SK-N-SH (cell line): ENCODE measurements around the gene AUTS2. TPM values are rescaled to one million over a fixed set of nuclear protein-coding genes. Genes with fewer than 3 reads are reported as not detected.

Experiments
- CTCF ChIA-PET: fragments of 300-600, 350-600 bp; formaldehyde crosslinking; extraction: SDS; loops from one replicate; lab custom pipeline; 2021; lab: Yijun Ruan, JAX
- POLR2A ChIA-PET: fragments of 350-600 bp; sonication (Branson Sonifier 250); formaldehyde crosslinking; extraction: SDS; loops from one replicate; lab custom pipeline; 2020; ENCODE audit warnings: antibody characterized with exemption, inconsistent platforms; lab: Yijun Ruan, JAX
- DNase-seq: peaks from one replicate; pipeline ENCODE4 v3.0.0; 2012
- H2AFZ ChIP-seq: fragments of 200-600 bp; sonication (generic); 2 replicates; pipeline ENCODE4 v1.8.1; 2016; ENCODE audit warnings: antibody characterized with exemption, mild to moderate bottlenecking, low read depth
- H3F3A ChIP-seq: fragments of 200-600 bp; sonication (generic); replicated peaks from 2 replicates; pipeline ENCODE3; 2016; ENCODE audit warnings: antibody characterized with exemption, mild to moderate bottlenecking; ENCODE audit not compliant: insufficient read depth
- H3K27ac ChIP-seq, 2 experiments: fragments of 200-500 bp in 1 of 2; fragments of 200-600 bp in 1 of 2; sonication (Bioruptor generic) in 1 of 2; sonication (generic), shearing (Covaris generic) in 1 of 2; 2 replicates each; pipeline versions ENCODE4 v1.5.1 to v1.6.1; 2014 to 2016; ENCODE audit warnings: low read depth in 2 of 2, inconsistent platforms in 1 of 2, low read length in 1 of 2, mild to moderate bottlenecking in 1 of 2, mixed read lengths in 1 of 2
- H3K27me3 ChIP-seq: fragments of 200-600 bp; sonication (generic), shearing (Covaris generic); 2 replicates; pipeline ENCODE4 v1.6.1; 2016; ENCODE audit warnings: mixed run types; ENCODE audit not compliant: insufficient read depth
- H3K36me3 ChIP-seq, 2 experiments: fragments of 200-500 bp in 1 of 2; fragments of 200-600 bp in 1 of 2; sonication (Bioruptor generic) in 1 of 2; sonication (generic) in 1 of 2; replicated peaks in 1 of 2; 2 replicates each; pipeline versions ENCODE3 to v1.5.1; 2014 to 2016; ENCODE audit warnings: low read length in 1 of 2, mild to moderate bottlenecking in 1 of 2; ENCODE audit not compliant: insufficient read depth in 2 of 2, control insufficient read depth in 1 of 2
- H3K4me1 ChIP-seq, 2 experiments: fragments of 200-500 bp in 1 of 2; fragments of 200-600 bp in 1 of 2; sonication (Bioruptor generic) in 1 of 2; sonication (generic), shearing (Covaris generic) in 1 of 2; 2 replicates each; pipeline versions ENCODE4 v1.5.1 to v1.6.1; 2014 to 2016; ENCODE audit warnings: low read depth in 1 of 2, low read length in 1 of 2, mixed run types in 1 of 2; ENCODE audit not compliant: insufficient read depth in 2 of 2, control insufficient read depth in 1 of 2
- H3K4me2 ChIP-seq: fragments of 200-600 bp; sonication (generic), shearing (Covaris generic); 2 replicates; pipeline ENCODE4 v1.6.1; 2017; ENCODE audit warnings: mixed run types
- H3K4me3 ChIP-seq, 2 experiments: fragments of 200-500 bp in 1 of 2; fragments of 200-600 bp in 1 of 2; sonication (Bioruptor generic) in 1 of 2; sonication (generic), shearing (Covaris generic) in 1 of 2; 2 replicates each; pipeline versions ENCODE4 v1.5.1 to v1.8.1; 2014 to 2016; ENCODE audit warnings: low read depth in 2 of 2, inconsistent platforms in 1 of 2, low read length in 1 of 2, mild to moderate bottlenecking in 1 of 2, mixed read lengths in 1 of 2, moderate library complexity in 1 of 2
- H3K79me2 ChIP-seq: fragments of 200-600 bp; sonication (generic); 2 replicates; pipeline ENCODE4 v1.8.1; 2017; ENCODE audit warnings: mild to moderate bottlenecking; ENCODE audit not compliant: insufficient read depth
- H3K9ac ChIP-seq: fragments of 200-600 bp; sonication (generic); 2 replicates; pipeline ENCODE4 v1.6.1; 2017; ENCODE audit warnings: mixed run types
- H3K9me2 ChIP-seq: fragments of 200-600 bp; sonication (generic); 2 replicates; pipeline ENCODE4 v1.6.1; 2017; ENCODE audit warnings: mixed run types
- H3K9me3 ChIP-seq: fragments of 200-600 bp; sonication (generic); 2 replicates; pipeline ENCODE4 v1.6.1; 2017; ENCODE audit warnings: mixed run types, mild to moderate bottlenecking, moderate library complexity
- H4K20me1 ChIP-seq: fragments of 200-600 bp; sonication (generic); 2 replicates; pipeline ENCODE4 v1.6.1; 2017; ENCODE audit warnings: mild to moderate bottlenecking, mixed run types; ENCODE audit not compliant: insufficient read depth
- CHD2 ChIP-seq: fragments of 150-350 bp; IDR thresholded peaks from 2 replicates; pipeline ENCODE4 v1.6.1; 2018; ENCODE audit warnings: low read length; ENCODE audit not compliant: partially characterized antibody
- CTCF ChIP-seq: fragments of 200-600 bp; sonication (generic); IDR thresholded peaks from 2 replicates; pipeline ENCODE4 v1.6.1; 2017; ENCODE audit warnings: antibody characterized with exemption, mild to moderate bottlenecking, moderate library complexity
- ELF1 ChIP-seq: IDR thresholded peaks from 2 replicates; pipeline ENCODE4 v1.4.0; 2012
- EP300 ChIP-seq, 2 experiments: IDR thresholded peaks; 2 replicates each; pipeline versions ENCODE4 v1.4.0 to v1.6.1; 2012; ENCODE audit warnings: borderline replicate concordance in 1 of 2, low read depth in 1 of 2, low read length in 1 of 2
- FOSL2 ChIP-seq: IDR thresholded peaks from 2 replicates; pipeline ENCODE4 v1.4.0; 2012; ENCODE audit warnings: low read depth, mild to moderate bottlenecking, moderate library complexity, borderline replicate concordance
- GABPA ChIP-seq: IDR thresholded peaks from 2 replicates; pipeline ENCODE4 v1.4.0; 2012; ENCODE audit warnings: low read depth, mild to moderate bottlenecking
- GATA2 ChIP-seq: sonication (generic); formaldehyde crosslinking; IDR thresholded peaks from 2 replicates; pipeline ENCODE4 v1.5.0; 2020; ENCODE audit warnings: mild to moderate bottlenecking, missing genetic modification reagents
- MEF2A ChIP-seq: IDR thresholded peaks from 2 replicates; pipeline ENCODE4 v1.4.0; 2012; ENCODE audit warnings: low read depth, borderline replicate concordance
- NFIC ChIP-seq: IDR thresholded peaks from 2 replicates; pipeline ENCODE4 v1.4.0; 2012; ENCODE audit warnings: borderline replicate concordance
- NRF1 ChIP-seq: IDR thresholded peaks from 2 replicates; pipeline ENCODE4 v1.6.1; 2012; ENCODE audit warnings: low read depth, mild to moderate bottlenecking, low read length
- PBX3 ChIP-seq: IDR thresholded peaks from 2 replicates; pipeline ENCODE4; 2012
- RAD21 ChIP-seq: IDR thresholded peaks from 2 replicates; pipeline ENCODE4 v1.6.1; 2012; ENCODE audit warnings: mild to moderate bottlenecking, low read length
- RCOR1 ChIP-seq: fragments of 150-350 bp; IDR thresholded peaks from 2 replicates; pipeline ENCODE4 v1.6.1; 2017; ENCODE audit warnings: antibody characterized with exemption, low read length
- RFX5 ChIP-seq: IDR thresholded peaks from 2 replicates; pipeline ENCODE4 v1.6.1; 2012; ENCODE audit warnings: mild to moderate bottlenecking, improper control_type of control experiment, low read length
- RXRA ChIP-seq: IDR thresholded peaks from 2 replicates; pipeline ENCODE4 v1.4.0; 2012; ENCODE audit warnings: low read depth, mild to moderate bottlenecking, borderline replicate concordance
- SIN3A ChIP-seq: IDR thresholded peaks from 2 replicates; pipeline ENCODE4 v1.6.1; 2012; ENCODE audit warnings: low read depth, mild to moderate bottlenecking, low read length, moderate library complexity, borderline replicate concordance
- SMC3 ChIP-seq: IDR thresholded peaks from 2 replicates; pipeline ENCODE4 v1.6.1; 2012; ENCODE audit warnings: low read depth, low read length, improper control_type of control experiment
- TCF12 ChIP-seq: IDR thresholded peaks from 2 replicates; pipeline ENCODE4 v1.4.0; 2012
- TEAD4 ChIP-seq: IDR thresholded peaks from 2 replicates; pipeline ENCODE4 v1.4.0; 2012; ENCODE audit warnings: mild to moderate bottlenecking, borderline replicate concordance; ENCODE audit not compliant: insufficient read depth
- WGBS: methylation state at CpG from one replicate; pipeline ENCODE4 v1.1.6; 2017; ENCODE audit warnings: low lambda C conversion rate; 5-methylcytosine and 5-hydroxymethylcytosine counted together
- polyA plus RNA-seq, 3 experiments: library from polyadenylated mRNA; depleted of rRNA; stranded (reverse); fragments of >200 nt; gene quantifications; 2 replicates each; pipeline ENCODE4 v1.2.3, GENCODE V29; 2012

Gene AUTS2
- polyA plus RNA-seq, 1 of the 3 experiments (the other 2 are of a cell fraction): 15.6 TPM

GRCh38 chr7:69929622-69930021, 331.3 kb downstream of the AUTS2 start:
- Histone ChIP-seq H3K27me3 (no peaks in the 10 kb centered on the region), H2AFZ (no peak overlapping the region), H4K20me1 (no peaks in the 10 kb centered on the region), H3K9me2 (no peaks in the 10 kb centered on the region), H3K79me2 (no peaks in the 10 kb centered on the region), H3K9ac (no peak overlapping the region), H3K36me3 (no peaks in the 10 kb centered on the region)
- CTCF ChIA-PET: interaction anchor here (0.9 to 1.4 kb wide), 2 partner anchors 35 to 316 kb away, joined by 3 read pairs; no protein-coding TSS in a partner anchor
- WGBS: 92% methylated on average over 2 of the region's 2 CpGs
- TF ChIP-seq FOSL2 (no peak), RCOR1 (no peak), MEF2A (no peak), GABPA (no peak), ELF1 (no peak), NRF1 (no peak), TCF12 (no peak), PBX3 (no peak), SIN3A (no peak), TEAD4 (no peak), RXRA (no peak)
- TF ChIP-seq, all 33 proteins: peak for 0
- DNase-seq: no peak
- Histone ChIP-seq H3K4me2 (no peak overlapping the region), H3F3A (no peaks in the 10 kb centered on the region), H3K4me3 (no peak overlapping the region), H3K27ac (no peak overlapping the region), H3K4me1 (peaks cover 0 to 14% of the 10 kb centered on the region in 2 experiments; a peak in 2 of 4 replicates), H3K9me3 (no peaks in the 10 kb centered on the region)
- POLR2A ChIA-PET: no interaction called here

GRCh38 chr7:69932034-69932628, 333.9 kb downstream of the AUTS2 start:
- TF ChIP-seq NFIC: no peak
- peak; percentile 32; the same call in 1 of the 2 replicates for TF ChIP-seq GATA2 (CRISPR knock-in tag)
- TF ChIP-seq SMC3: peak; percentile 97
- TF ChIP-seq RXRA: no peak
- peak; percentile 100 for TF ChIP-seq RAD21
- TF ChIP-seq CHD2: peak; percentile 50
- TF ChIP-seq TCF12: no peak
- TF ChIP-seq RFX5: peak; percentile 46; the same call in 1 of the 2 replicates
- peak; percentile 97 for TF ChIP-seq CTCF
- no peak for TF ChIP-seq SIN3A
- no peak for TF ChIP-seq EP300 (IDR thresholded peaks at IDR 0.05; ENCODE audit: borderline replicate concordance in 1 of 2, low read depth in 1 of 2, low read length in 1 of 2)
- TF ChIP-seq, all 33 proteins: peak for 6
- Histone ChIP-seq H3K9me3 (no peaks in the 10 kb centered on the region), H3K27ac (no peak overlapping the region), H3F3A (no peaks in the 10 kb centered on the region), H3K4me2 (no peak overlapping the region), H3K4me3 (no peak overlapping the region), H3K4me1 (peaks cover 0 to 20% of the 10 kb centered on the region in 2 experiments; a peak in 2 of 4 replicates), H3K79me2 (no peaks in the 10 kb centered on the region), H4K20me1 (no peaks in the 10 kb centered on the region), H3K36me3 (no peaks in the 10 kb centered on the region), H3K9me2 (no peaks in the 10 kb centered on the region), H2AFZ (no peak overlapping the region), H3K27me3 (no peaks in the 10 kb centered on the region), H3K9ac (no peak overlapping the region)
- ChIA-PET CTCF (interaction anchor here (0.6 to 2.6 kb wide), 99 partner anchors 9 to 1869 kb away, joined by 3 to 31 read pairs (median 4); no protein-coding TSS in a partner anchor), POLR2A (interaction anchor here (1.4 kb wide), 1 partner anchor 334 kb away, joined by 4 read pairs; the partner anchor contains the start of gene AUTS2)
- 74% methylated on average over 2 of the region's 2 CpGs for WGBS
- peak; percentile 61 for DNase-seq
